Esophagus (tissue), 2 donors: ENCODE data around the gene OPTN. TPM values are rescaled to one million over a fixed set of nuclear protein-coding genes. Genes with fewer than 3 reads are reported as not detected.

Experiments
- H3K27ac ChIP-seq, 2 donors: one replicate each; pipeline ENCODE4 v1.5.1; 2013; ENCODE audit warnings: low read depth in 2 of 2, mild to moderate bottlenecking in 2 of 2, inconsistent platforms in 1 of 2, low read length in 1 of 2, moderate library complexity in 1 of 2
- H3K27me3 ChIP-seq, 2 donors: one replicate each; pipeline ENCODE4 v1.6.1; 2013; ENCODE audit warnings: low read length in 2 of 2, control low read depth in 1 of 2, mild to moderate bottlenecking in 1 of 2; ENCODE audit not compliant: insufficient read depth in 2 of 2, control insufficient read depth in 1 of 2
- H3K36me3 ChIP-seq, 2 donors: one replicate each; pipeline ENCODE4 v1.6.1; 2013; ENCODE audit warnings: low read length in 1 of 2; ENCODE audit not compliant: control insufficient read depth in 2 of 2, insufficient read depth in 2 of 2
- H3K4me1 ChIP-seq, 2 donors: one replicate each; pipeline ENCODE4 v1.6.1; 2013; ENCODE audit warnings: low read length in 1 of 2; ENCODE audit not compliant: control insufficient read depth in 2 of 2, insufficient read depth in 2 of 2
- H3K4me3 ChIP-seq, 2 donors: one replicate each; pipeline ENCODE4 v1.5.1; 2013; ENCODE audit warnings: low read length in 2 of 2, mild to moderate bottlenecking in 2 of 2, low read depth in 1 of 2, moderate library complexity in 1 of 2
- H3K9me3 ChIP-seq, 2 donors: one replicate each; pipeline ENCODE4 v1.6.1; 2013; ENCODE audit warnings: mild to moderate bottlenecking in 2 of 2, low read depth in 1 of 2, low read length in 1 of 2, moderate library complexity in 1 of 2; ENCODE audit not compliant: control insufficient read depth in 2 of 2, insufficient read depth in 1 of 2
- WGBS, 2 donors: extraction: QIAGEN DNeasy Blood & Tissue Kit; methylation state at CpG; one replicate each; pipeline ENCODE4 v1.1.7; 2013; 5-methylcytosine and 5-hydroxymethylcytosine counted together
- polyA plus RNA-seq, 2 donors: library from polyadenylated mRNA; stranded (reverse); fragments of 200-250 nt; gene quantifications; one replicate each; pipeline ENCODE4 v1.2.3, GENCODE V29; 2013
- donor health status: healthy with polysubstance abuse.
- donor health status: Bipolar disorder and iron deficiency.

OPTN gene
- polyA plus RNA-seq, 2 donors: 29.1 to 34.2 TPM

- Histone ChIP-seq H3K4me1 (no peaks in the 10 kb centered on the region), H3K4me3 (no peak overlapping the region), H3K27me3 (no peaks in the 10 kb centered on the region), H3K9me3 (no peaks in the 10 kb centered on the region), H3K36me3 (peaks cover 0 to 2% of the 10 kb centered on the region in 2 donors), H3K27ac (no peak overlapping the region)
- WGBS, 2 donors: 53 to 76% methylated on average over 5 of the region's 5 CpGs
Measured at GRCh38 chr10:13184730-13185514, 85.0 kb downstream of the OPTN start.

GRCh38 chr10:13187135-13187534 is 87.2 kb downstream of the OPTN start:
- H3K4me3 ChIP-seq: no peak overlapping the region
- no peak overlapping the region for H3K27ac ChIP-seq
- no peaks in the 10 kb centered on the region for H3K9me3 ChIP-seq
- no peaks in the 10 kb centered on the region for H3K4me1 ChIP-seq
- H3K27me3 ChIP-seq: no peaks in the 10 kb centered on the region
- 98 to 99% methylated on average over 3 of the region's 3 CpGs for WGBS, 2 donors
- H3K36me3 ChIP-seq: no peaks in the 10 kb centered on the region

Other genes starting within 250 kb of the OPTN start
- gene CCDC3, start 98.5 kb upstream of the OPTN start, polyA plus RNA-seq: 10 to 100 TPM in 1 of 2 donors, 1 to 10 TPM in 1; 3.2 to 24.3 TPM
- gene MCM10, start 61.4 kb downstream of the OPTN start, polyA plus RNA-seq: 1 to 10 TPM; 1.4 to 2.6 TPM
- not detected for gene UCMA, start 134.2 kb downstream of the OPTN start, polyA plus RNA-seq
- 1 to 10 TPM; 5.7 to 7.4 TPM for gene PHYH, start 199.9 kb downstream of the OPTN start, polyA plus RNA-seq
- gene SEPHS1, start 248.1 kb downstream of the OPTN start, polyA plus RNA-seq: 10 to 100 TPM; 15.8 to 25.8 TPM